GM18507 (cell line): ENCODE results near the gene CNST.
A peak's percentile ranks its signal among the peaks of the same experiment; 100 is the strongest.
"Not testable (repeated sequence)": the region's sequence is repeated elsewhere in the genome, so short reads cannot be mapped to it uniquely, and the experiment has no call there.

Source experiments
- DNase-seq: peaks from one replicate; pipeline ENCODE4 v3.0.0; 2011; ENCODE audit warnings: low read depth; ENCODE audit not compliant: insufficient read length; ENCODE audit errors: extremely low spot score
- FAIRE-seq: peaks from 2 replicates; lab custom pipeline; 2011; peaks lifted over from hg19 to GRCh38; lab: Jason Lieb, UNC

Gene CNST

GRCh38 chr1:246608616-246609376, 42.5 kb downstream of the CNST start:
- DNase-seq (no peak), FAIRE-seq (no peak)

GRCh38 chr1:246609632-246610031, 43.4 kb downstream of the CNST start:
- DNase-seq (no peak), FAIRE-seq (no peak)

GRCh38 chr1:246613096-246613758, 47.0 kb downstream of the CNST start:
- FAIRE-seq (no peak), DNase-seq (no peak)

GRCh38 chr1:246617156-246617555, 50.9 kb downstream of the CNST start:
- DNase-seq: no peak
- FAIRE-seq: no peak

- DNase-seq (no peak), FAIRE-seq (no peak)
Measured at GRCh38 chr1:246617768-246618167, 51.5 kb downstream of the CNST start.

GRCh38 chr1:246618240-246618808, 52.1 kb downstream of the CNST start:
- no peak for DNase-seq
- no peak for FAIRE-seq

GRCh38 chr1:246622035-246622652, 55.9 kb downstream of the CNST start:
- FAIRE-seq: no peak

GRCh38 chr1:246624091-246624490, 57.8 kb downstream of the CNST start:
- DNase-seq (no peak), FAIRE-seq (no peak)

More at GRCh38 chr1:246622035-246622652, 55.9 kb downstream of the CNST start:
- no peak for DNase-seq

GRCh38 chr1:246629030-246629429, 62.8 kb downstream of the CNST start:
- peak; percentile 91 for FAIRE-seq

GRCh38 chr1:246629976-246630375, 63.7 kb downstream of the CNST start:
- DNase-seq (no peak), FAIRE-seq (no peak)

More at GRCh38 chr1:246629030-246629429, 62.8 kb downstream of the CNST start:
- peak; percentile 36 for DNase-seq

GRCh38 chr1:246631426-246631825, 65.2 kb downstream of the CNST start:
- DNase-seq: no peak
- no peak for FAIRE-seq

GRCh38 chr1:246632281-246633168, 66.3 kb downstream of the CNST start:
- DNase-seq (no peak), FAIRE-seq (no peak)

GRCh38 chr1:246634659-246635058, 68.4 kb downstream of the CNST start:
- not testable (repeated sequence) for DNase-seq, FAIRE-seq

- no peak for FAIRE-seq
- DNase-seq: no peak
Measured at GRCh38 chr1:246638941-246639655, 72.8 kb downstream of the CNST start.

GRCh38 chr1:246639732-246640131, 73.5 kb downstream of the CNST start:
- no peak for DNase-seq
- FAIRE-seq: no peak

- no peak for DNase-seq
- no peak for FAIRE-seq
Measured at GRCh38 chr1:246640747-246641146, 74.5 kb downstream of the CNST start.

- DNase-seq: no peak
- FAIRE-seq: no peak
Measured at GRCh38 chr1:246641394-246641793, 75.1 kb downstream of the CNST start.

- DNase-seq (no peak), FAIRE-seq (no peak)
Measured at GRCh38 chr1:246642719-246643118, 76.5 kb downstream of the CNST start.

GRCh38 chr1:246647113-246647512, 80.9 kb downstream of the CNST start:
- DNase-seq: no peak
- FAIRE-seq: no peak
